ENCODE results near the gene ZSCAN2. TPM values are rescaled to one million over a fixed set of nuclear protein-coding genes. Genes with fewer than 3 reads are reported as not detected.

ZSCAN2 gene
- total and polyA plus RNA-seq, 2 of the 4 experiments (the other 2 are of a cell fraction): 10.4 to 18.3 TPM

- ATAC-seq (ENCODE audit: low read depth) (no peak), DNase-seq (no peak)
- Histone ChIP-seq H3K14ac (replicated peaks; ENCODE audit: low read depth, low read length) (no peak overlapping the region), H3K9ac (ENCODE audit: low read depth, low read length) (no peak overlapping the region), H3K79me1 (ENCODE audit: low read depth in 1 of 2, low read length in 2 of 2) (peaks cover 6 to 29% of the 10 kb centered on the region in 2 experiments; a peak in 3 of 4 replicates), H3K18ac (ENCODE audit: low read depth, low read length) (no peak overlapping the region), H2BK20ac (ENCODE audit: low read depth, low read length) (no peak overlapping the region), H2BK120ac (ENCODE audit: low read depth, low read length) (no peak overlapping the region), H3K56ac (ENCODE audit: extremely low read depth, insufficient read depth, low read length) (no peak overlapping the region), H2BK15ac (ENCODE audit: low read depth, low read length) (no peak overlapping the region), H3K9me1 (ENCODE audit: insufficient read depth, low read length) (peaks cover 3% of the 10 kb centered on the region; the same call in 1 of the 2 replicates), H4K91ac (ENCODE audit: insufficient read depth, low read depth, low read length) (no peak overlapping the region), H3K4me3 (ENCODE audit: insufficient read depth, low read depth, low read length) (no peak overlapping the region), H2AK9ac (replicated peaks; ENCODE audit: low read depth, low read length, poor library complexity) (peak overlapping the region; percentile 80), H3K9me3 (ENCODE audit: control insufficient read depth, insufficient read depth, low read length) (no peaks in the 10 kb centered on the region), H4K5ac (ENCODE audit: low read depth, low read length) (no peak overlapping the region), H3K36me3 (ENCODE audit: control insufficient read depth, insufficient read depth, low read length) (peaks cover 9% of the 10 kb centered on the region; the same call in 1 of the 2 replicates), H3K4ac (ENCODE audit: low read depth, low read length) (no peak overlapping the region; the same call in 1 of the 2 replicates), H4K8ac (ENCODE audit: low read depth in 2 of 2, low read length in 2 of 2) (no peak overlapping the region), H2AK5ac (ENCODE audit: low read depth, low read length) (peak overlapping the region; percentile 65; the same call in 1 of the 2 replicates), H3K4me2 (ENCODE audit: low read depth, low read length) (peak overlapping the region; percentile 28; the same call in 1 of the 2 replicates), H2BK5ac (ENCODE audit: low read depth, low read length, poor library complexity, severe bottlenecking) (no peak overlapping the region), H2AFZ (replicated peaks; ENCODE audit: low read length, poor library complexity) (peak overlapping the region; percentile 77), H3K27me3 (ENCODE audit: control insufficient read depth, insufficient read depth, low read length) (peaks cover 2% of the 10 kb centered on the region), H4K20me1 (ENCODE audit: insufficient read depth, low read length) (no peaks in the 10 kb centered on the region; the same call in 1 of the 2 replicates), H3K27ac (ENCODE audit: insufficient read depth, low read length) (no peak overlapping the region), H3K23ac (ENCODE audit: low read depth, low read length) (no peak overlapping the region), H3K4me1 (ENCODE audit: control insufficient read depth, insufficient read depth, low read length) (peaks cover 1% of the 10 kb centered on the region; the same call in 1 of the 2 replicates)
- intact Hi-C loops (cut with micrococcal nuclease) (loop anchor here (1.0 to 5.0 kb wide), 3 partner anchors 33 to 328 kb away; partner anchors contain the start of gene WDR73), dilution Hi-C loops (cut with HindIII; ENCODE audit: low sequenced_read_pairs, unreplicated experiment) (no loop called here), in situ Hi-C loops (cut with MboI; ENCODE audit: low sequenced_read_pairs) (no loop called here)
- ChIA-PET CTCF (interaction anchor here (0.8 to 2.2 kb wide), 3 partner anchors 12 to 330 kb away, joined by 5 to 10 read pairs (median 9); no protein-coding TSS in a partner anchor), POLR2A (ENCODE audit: unreplicated experiment) (no interaction called here)
- 70% methylated on average over 3 of the region's 10 CpGs; no CpG with 5 or more reads in 1 of the 2 experiments for WGBS, 2 experiments (ENCODE audit: extremely low coverage in 2 of 2, insufficient read length in 1 of 2)
- TF ChIP-seq, protein P1, sequence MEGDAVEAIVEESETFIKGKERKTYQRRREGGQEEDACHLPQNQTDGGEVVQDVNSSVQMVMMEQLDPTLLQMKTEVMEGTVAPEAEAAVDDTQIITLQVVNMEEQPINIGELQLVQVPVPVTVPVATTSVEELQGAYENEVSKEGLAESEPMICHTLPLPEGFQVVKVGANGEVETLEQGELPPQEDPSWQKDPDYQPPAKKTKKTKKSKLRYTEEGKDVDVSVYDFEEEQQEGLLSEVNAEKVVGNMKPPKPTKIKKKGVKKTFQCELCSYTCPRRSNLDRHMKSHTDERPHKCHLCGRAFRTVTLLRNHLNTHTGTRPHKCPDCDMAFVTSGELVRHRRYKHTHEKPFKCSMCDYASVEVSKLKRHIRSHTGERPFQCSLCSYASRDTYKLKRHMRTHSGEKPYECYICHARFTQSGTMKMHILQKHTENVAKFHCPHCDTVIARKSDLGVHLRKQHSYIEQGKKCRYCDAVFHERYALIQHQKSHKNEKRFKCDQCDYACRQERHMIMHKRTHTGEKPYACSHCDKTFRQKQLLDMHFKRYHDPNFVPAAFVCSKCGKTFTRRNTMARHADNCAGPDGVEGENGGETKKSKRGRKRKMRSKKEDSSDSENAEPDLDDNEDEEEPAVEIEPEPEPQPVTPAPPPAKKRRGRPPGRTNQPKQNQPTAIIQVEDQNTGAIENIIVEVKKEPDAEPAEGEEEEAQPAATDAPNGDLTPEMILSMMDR (conservative IDR thresholded peaks at IDR 0.05; ENCODE audit: low read depth, low read length): no peak
- TF ChIP-seq CEBPB (IDR thresholded peaks at IDR 0.05; ENCODE audit: low read depth, low read length): no peak
- no peak for TF ChIP-seq POLR2A (IDR thresholded peaks at IDR 0.05; ENCODE audit: low read depth, low read length)
- TF ChIP-seq MAFK (IDR thresholded peaks at IDR 0.05; ENCODE audit: low read depth, low read length): no peak
- no peak for TF ChIP-seq RFX5 (IDR thresholded peaks at IDR 0.05; ENCODE audit: low read depth, low read length)
- TF ChIP-seq RCOR1 (IDR thresholded peaks at IDR 0.05; ENCODE audit: insufficient replicate concordance, low read length): no peak
- TF ChIP-seq NFE2L2 (IDR thresholded peaks at IDR 0.05; ENCODE audit: low read depth, low read length): no peak
- BruUV-seq (replicated peaks): no TSS peak
Measured at GRCh38 chr15:84599906-84600305, 903 bp upstream of the ZSCAN2 start.

Measured in IMR-90 (cell line).